Measurements from ENCODE around the gene LMAN2. TPM values are rescaled to one million over a fixed set of nuclear protein-coding genes. Genes with fewer than 3 reads are reported as not detected.

The LMAN2 gene
- total RNA-seq, 1 donor from 2014 or later: 166 TPM

DNA sequence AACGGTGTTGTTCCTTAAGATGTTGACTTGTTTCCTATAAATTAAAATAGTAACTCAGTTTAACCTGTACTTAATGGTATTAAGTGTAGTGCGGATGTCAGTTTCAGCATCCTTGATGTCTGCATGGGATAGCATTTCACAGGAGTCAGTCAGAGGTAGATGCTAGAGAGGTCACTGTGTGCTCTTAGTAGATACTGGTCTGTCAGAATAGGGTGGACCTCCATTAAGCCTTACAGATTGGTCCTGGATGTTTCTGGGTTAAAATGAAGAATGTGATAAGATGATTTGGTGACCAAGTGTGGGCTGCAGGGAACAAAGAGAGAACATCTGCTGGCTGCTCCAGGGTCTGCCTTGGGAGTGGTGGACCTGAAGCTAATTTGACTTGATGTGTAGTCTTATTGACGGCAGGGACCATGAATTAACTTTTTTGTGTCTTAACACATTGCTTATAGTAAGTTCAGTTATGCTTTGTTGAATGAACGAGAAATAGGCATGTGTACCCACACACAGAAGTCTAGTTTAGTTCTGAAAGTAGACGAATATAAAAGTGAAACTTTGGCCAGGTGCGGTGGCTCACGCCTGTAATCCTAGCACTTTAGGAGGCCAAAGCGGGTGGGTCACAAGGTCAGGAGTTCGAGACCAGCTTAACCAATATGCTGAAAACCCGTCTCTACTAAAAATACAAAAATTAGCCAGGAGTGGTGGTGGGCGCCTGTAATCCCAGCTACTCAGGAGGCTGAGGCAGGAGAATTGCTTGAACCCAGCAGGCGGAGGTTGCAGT lies 60.5 kb downstream of the LMAN2 start:
- Histone ChIP-seq H3K4me1 (no peaks in the 10 kb centered on the region), H3K36me3 (peaks cover 0 to 77% of the 10 kb centered on the region in 2 donors), H3K27ac (no peak overlapping the region), H3K9me3 (no peaks in the 10 kb centered on the region), H3K4me3 (no peak overlapping the region), H3K27me3 (no peaks in the 10 kb centered on the region)
- intact Hi-C loops (cut with DNase I): no loop called here
- TF ChIP-seq CTCF (IDR thresholded peaks at IDR 0.05) (no peak), POLR2AphosphoS5 (IDR thresholded peaks at IDR 0.05; ENCODE audit: insufficient read depth in 1 of 2, low read depth in 1 of 2) (no peak), POLR2A (IDR thresholded peaks at IDR 0.05) (no peak)
- DNase-seq (ENCODE audit: extremely low spot score in 2 of 2): no peak

GRCh38 chr5:177288191-177288590 lies 63.3 kb downstream of the LMAN2 start:
- H3K27ac ChIP-seq: no peak overlapping the region
- no peaks in the 10 kb centered on the region for H3K27me3 ChIP-seq
- intact Hi-C loops (cut with DNase I): no loop called here
- H3K4me3 ChIP-seq: no peak overlapping the region
- TF ChIP-seq POLR2AphosphoS5 (IDR thresholded peaks at IDR 0.05; ENCODE audit: insufficient read depth in 1 of 2, low read depth in 1 of 2): no peak
- H3K36me3 ChIP-seq: peaks cover 0 to 71% of the 10 kb centered on the region in 2 donors
- no peaks in the 10 kb centered on the region for H3K9me3 ChIP-seq
- H3K4me1 ChIP-seq: no peaks in the 10 kb centered on the region
- no peak for DNase-seq (ENCODE audit: extremely low spot score in 2 of 2)

Other genes starting within 250 kb of the LMAN2 start
- gene NSD1, start 217.9 kb downstream of the LMAN2 start, total RNA-seq: 45.4 TPM
- gene RAB24, start 47.9 kb downstream of the LMAN2 start, total RNA-seq: 48.6 TPM
- 93.3 TPM for gene PRELID1, start 47.9 kb downstream of the LMAN2 start, total RNA-seq
- 5.4 TPM for gene MXD3, start 39.8 kb downstream of the LMAN2 start, total RNA-seq
- 49.1 TPM for gene RGS14, start 6.3 kb upstream of the LMAN2 start, total RNA-seq
- gene SLC34A1, start 32.8 kb upstream of the LMAN2 start, total RNA-seq: not detected
- gene PFN3, start 49.0 kb upstream of the LMAN2 start, total RNA-seq: not detected
- 5.2 TPM for gene F12, start 57.9 kb upstream of the LMAN2 start, total RNA-seq
- gene GRK6, start 75.0 kb upstream of the LMAN2 start, total RNA-seq: 28.7 TPM
- gene PRR7, start 95.1 kb upstream of the LMAN2 start, total RNA-seq: 1.2 TPM
- 69.0 TPM for gene DBN1, start 122.0 kb upstream of the LMAN2 start, total RNA-seq
- gene PDLIM7, start 145.9 kb upstream of the LMAN2 start, total RNA-seq: 118 TPM
- 12.0 TPM for gene DOK3, start 158.2 kb upstream of the LMAN2 start, total RNA-seq
- gene DDX41, start 165.3 kb upstream of the LMAN2 start, total RNA-seq: 125 TPM
- 72.4 TPM for gene FAM193B, start 202.9 kb upstream of the LMAN2 start, total RNA-seq
- 83.7 TPM for gene TMED9, start 240.5 kb upstream of the LMAN2 start, total RNA-seq
- 19.4 TPM for gene B4GALT7, start 248.5 kb upstream of the LMAN2 start, total RNA-seq